ENCODE measurements around the gene NPB. TPM values are rescaled to one million over a fixed set of nuclear protein-coding genes. Genes with fewer than 3 reads are reported as not detected.

NPB gene
- total and polyA plus RNA-seq, 11 donors, result 0.13 to 1.2 (median 0.50) TPM; not detected in 1

DNA sequence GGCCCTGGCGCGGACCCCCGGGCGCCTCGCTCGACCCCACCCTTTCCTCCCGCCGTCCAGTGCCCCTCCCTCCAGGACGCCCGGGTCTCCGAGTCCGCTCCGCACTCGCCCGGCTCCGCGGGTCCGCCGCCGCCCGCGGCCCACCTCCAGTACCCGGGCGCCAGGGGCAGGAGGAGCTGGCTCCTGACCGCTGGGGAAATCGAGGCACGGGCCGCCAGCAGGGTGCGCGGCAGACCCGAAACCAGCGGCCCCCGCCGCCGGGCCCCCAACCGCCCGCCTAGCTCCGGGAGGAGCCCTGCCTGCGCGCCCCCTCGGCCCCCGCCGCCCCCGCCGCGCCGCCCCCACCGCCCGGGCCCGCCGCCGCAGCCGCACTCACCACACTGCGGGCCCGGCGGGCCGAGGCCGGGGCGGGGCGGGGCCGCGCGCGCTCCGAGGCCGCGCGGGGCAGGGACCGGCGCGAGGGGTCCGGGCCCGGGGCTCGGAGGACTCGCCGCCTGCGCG, 25.2 kb downstream of the NPB start:
- 0 to 1% (median 1%) methylated on average over 7 to 78 of the region's 78 CpGs for WGBS, 4 donors
- Histone ChIP-seq H3K4me1 (peaks cover 21 to 58% (median 45%) of the 10 kb centered on the region in 12 donors), H3K27me3 (peaks cover 0 to 14% (median 0%) of the 10 kb centered on the region in 9 donors), H3K36me3 (peaks cover 0 to 7% (median 6%) of the 10 kb centered on the region in 9 donors), H3K27ac (peak overlapping the region; percentile 86 to 99 (median 95)), H3K9me3 (no peaks in the 10 kb centered on the region), H3K4me3 (peak overlapping the region; percentile 84 to 98 (median 94))
- ATAC-seq, result peak in 1 of 4 donors; percentile 1
- no peak for DNase-seq
- intact Hi-C loops (cut with DNase I), result loop anchor here in 1 of 10 donors (5.0 kb wide), 1 partner anchor 55 kb away; the partner anchor contains the start of gene ARHGDIA
- no peak for TF ChIP-seq POLR2A (IDR thresholded peaks at IDR 0.05)
- TF ChIP-seq CTCF (IDR thresholded peaks at IDR 0.05), result peak in 2 of 12 donors; percentile 6 to 9

DNA sequence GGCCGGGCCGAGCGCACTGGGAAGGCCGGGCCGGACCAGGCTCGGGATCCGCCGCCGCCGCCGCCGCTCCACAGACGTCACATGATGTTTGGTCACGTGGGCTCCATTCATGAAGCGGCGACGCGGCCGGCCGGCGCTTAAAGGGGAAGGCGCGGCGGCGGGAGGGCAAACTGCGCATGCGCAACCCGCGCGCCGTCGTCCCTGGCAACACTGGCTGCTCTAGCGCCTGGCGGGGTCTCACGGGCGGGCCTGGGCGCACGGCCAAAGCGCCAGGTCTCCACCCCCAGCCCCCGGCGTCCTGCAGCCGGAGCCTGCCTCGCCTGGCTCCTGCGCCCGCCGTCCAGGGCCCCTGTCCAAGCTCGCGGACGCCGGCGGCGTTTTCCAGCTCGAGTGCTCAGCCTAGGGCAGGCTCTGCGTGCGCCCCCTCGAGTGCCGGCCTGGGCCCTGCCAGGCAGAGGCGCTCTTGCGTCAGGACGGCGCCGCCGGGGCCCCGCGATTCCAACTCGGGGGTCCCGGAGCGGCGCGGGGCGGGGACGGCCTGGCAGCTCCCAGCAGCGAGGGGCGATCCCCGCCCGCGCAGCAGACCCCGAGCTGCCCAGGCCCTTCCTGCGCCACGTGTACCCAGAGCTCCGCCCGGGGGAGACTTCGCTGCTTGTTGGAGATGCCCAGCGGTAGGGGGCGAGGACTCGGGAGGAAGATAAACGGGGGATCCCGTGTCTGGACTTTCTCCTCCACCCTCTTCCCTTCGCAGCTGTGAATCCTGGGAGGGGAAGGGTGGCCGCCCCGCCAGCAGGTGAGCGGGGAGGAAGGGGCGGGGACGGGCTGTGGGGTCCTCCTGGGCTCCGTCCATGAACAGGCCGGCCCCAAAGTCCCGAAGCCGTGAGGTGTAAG, 25.9 kb downstream of the NPB start, which contains the start of gene MAFG:
TSS of gene MAFG (minus strand) at position 83 of the 891 bp plus-strand sequence. CDS start 4,550 bp downstream, outside the sequence.
- Histone ChIP-seq H3K4me1 (peaks cover 21 to 51% (median 41%) of the 10 kb centered on the region in 12 donors), H3K27ac (peak within 1 kb of the TSS; percentile 86 to 99 (median 95)), H3K36me3 (peaks cover 0 to under 1% (median 0%) of the 10 kb centered on the region in 9 donors), H3K9me3 (no peaks in the 10 kb centered on the region), H3K4me3 (peak within 1 kb of the TSS; percentile 84 to 98 (median 94)), H3K27me3 (peaks cover 0 to 14% (median 0%) of the 10 kb centered on the region in 9 donors)
- WGBS, 4 donors, result 1% methylated on average over 36 to 98 of the region's 98 CpGs
- intact Hi-C loops (cut with DNase I), result loop anchor here in 1 of 10 donors (5.0 kb wide), 1 partner anchor 56 kb away; the partner anchor contains the start of gene ARHGDIA
- ATAC-seq (peak; percentile 33 to 70 (median 59)), DNase-seq (peak; percentile 91 to 96 (median 93))
- peak; percentile 27 to 69 for TF ChIP-seq POLR2A (IDR thresholded peaks at IDR 0.05)
- peak in 7 of 12 donors; percentile 11 to 51 (median 31) for TF ChIP-seq CTCF (IDR thresholded peaks at IDR 0.05)

- H3K27me3 ChIP-seq, result peaks cover 0 to 14% (median 0%) of the 10 kb centered on the region in 9 donors
- WGBS, 4 donors, result 37 to 54% (median 43%) methylated on average over 23 to 44 of the region's 44 CpGs
- H3K4me3 ChIP-seq, result peak overlapping the region in 11 of 12 donors; percentile 27 to 98 (median 91)
- ATAC-seq, result no peak
- peak overlapping the region in 1 of 12 donors; percentile 39 for H3K27ac ChIP-seq
- intact Hi-C loops (cut with DNase I), result loop anchor here in 1 of 10 donors (5.0 kb wide), 1 partner anchor 56 kb away; the partner anchor contains the start of gene ARHGDIA
- no peaks in the 10 kb centered on the region for H3K9me3 ChIP-seq
- DNase-seq, result no peak
- H3K36me3 ChIP-seq, result no peaks in the 10 kb centered on the region
- H3K4me1 ChIP-seq, result peaks cover 16 to 43% (median 33%) of the 10 kb centered on the region in 12 donors
- no peak for TF ChIP-seq POLR2A (IDR thresholded peaks at IDR 0.05)
- TF ChIP-seq CTCF (IDR thresholded peaks at IDR 0.05), result no peak
These were observed 26.7 kb downstream of the NPB start for GRCh38 chr17:81928544-81929252.

Measured in heart left ventricle (tissue), 16 donors.